GM21360 (cell line): ENCODE measurements around the gene FBXW12.

Source experiments
- ATAC-seq: cut with Tn5 transposase; IDR thresholded peaks from one replicate; pipeline ENCODE4 v1.9.1; 2021; ENCODE audit warnings: mild to moderate bottlenecking, moderate library complexity; ENCODE audit not compliant: unreplicated experiment

Gene FBXW12

GRCh38 chr3:48434591-48435222, 62.7 kb downstream of the FBXW12 start:
- ATAC-seq, result no peak

- no peak for ATAC-seq
Observed at GRCh38 chr3:48435223-48435595, 63.2 kb downstream of the FBXW12 start.

DNA sequence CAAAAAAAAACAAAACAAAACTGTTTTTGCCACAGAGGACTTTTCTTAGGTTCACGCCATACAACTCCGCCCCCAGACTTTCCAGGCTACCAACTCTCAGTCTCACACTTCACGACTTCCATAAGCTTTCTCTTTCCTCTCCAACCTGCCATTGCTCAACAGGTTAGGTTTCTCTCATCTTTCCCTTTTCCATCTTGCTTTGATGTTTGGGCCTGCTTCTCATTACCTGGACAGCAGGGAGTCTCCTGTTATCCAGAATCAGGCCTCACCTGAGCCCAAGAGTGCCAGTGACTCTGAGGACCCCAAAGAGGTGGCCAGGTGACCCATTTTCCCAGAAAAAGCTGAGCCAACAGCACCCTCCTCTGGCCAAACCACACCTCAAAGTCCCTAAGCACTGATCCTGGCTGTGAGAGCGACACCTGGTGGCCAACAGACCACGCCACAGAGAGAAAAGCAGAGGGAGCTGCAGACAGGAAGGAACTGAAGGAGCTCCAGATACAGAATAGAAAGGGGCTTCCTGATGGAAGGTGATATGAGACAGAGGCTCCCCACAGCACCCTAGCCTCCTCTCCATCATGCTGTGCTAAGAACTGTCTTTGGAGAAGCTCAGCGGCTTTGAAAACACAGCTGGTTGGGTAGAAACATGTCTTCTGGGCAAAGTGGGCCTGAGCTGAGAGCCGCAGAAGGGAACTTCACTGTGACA, 63.9 kb downstream of the FBXW12 start:
- no peak for ATAC-seq

DNA sequence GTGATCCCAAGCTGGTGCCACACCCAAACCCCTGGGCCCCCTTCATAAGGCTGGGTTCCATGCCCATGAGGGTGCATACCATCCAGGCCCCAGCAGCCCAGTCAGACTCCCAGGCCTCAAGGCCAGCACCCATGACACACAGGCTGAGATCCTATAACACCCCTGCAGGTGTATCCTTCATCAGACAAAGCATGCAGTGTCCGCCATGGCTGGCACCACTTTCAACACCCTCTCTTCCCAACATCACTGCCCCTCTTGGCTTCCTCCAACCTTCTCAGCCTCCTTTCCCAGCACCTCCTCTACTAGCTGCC, 64.4 kb downstream of the FBXW12 start:
- ATAC-seq, result no peak

- no peak for ATAC-seq
Observed at GRCh38 chr3:48436855-48437254, 64.8 kb downstream of the FBXW12 start.

DNA sequence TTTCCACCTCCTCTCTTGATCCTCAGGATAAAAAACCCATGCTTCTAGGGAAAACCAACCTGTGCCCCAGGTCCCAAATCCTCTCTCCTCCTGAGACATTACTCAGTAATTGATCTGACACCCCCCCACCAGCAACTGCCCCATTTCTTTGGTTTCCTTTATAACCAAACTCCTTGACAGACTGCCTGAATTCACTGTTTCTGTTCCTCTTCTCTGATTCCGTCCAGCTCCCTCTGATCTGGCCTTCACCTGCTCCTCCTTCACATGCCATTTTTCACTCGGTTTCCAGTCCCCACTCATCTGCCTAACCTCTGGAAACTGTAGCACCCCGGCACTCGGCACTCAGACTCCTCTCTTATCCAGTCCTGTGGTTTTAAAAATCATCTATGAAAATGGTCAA, 65.8 kb downstream of the FBXW12 start:
- ATAC-seq, result no peak

GRCh38 chr3:48439820-48440589, 68.0 kb downstream of the FBXW12 start, which contains the start of the genes CCDC51 and TMA7:
Gene CCDC51 (minus strand): TSS chr3:48440119. CDS start chr3:48435128, 4,991 bp downstream.
Gene TMA7 (plus strand): TSS chr3:48440257. CDS start chr3:48440297, 40 bp downstream.
- peak; percentile 86 for ATAC-seq

- no peak for ATAC-seq
Observed at GRCh38 chr3:48440590-48440958, 68.6 kb downstream of the FBXW12 start.

- ATAC-seq, result no peak
Observed at GRCh38 chr3:48441940-48442339, 69.9 kb downstream of the FBXW12 start.
